PC-3 (cell line): Measurements from ENCODE around the gene C1orf21. TPM values are rescaled to one million over a fixed set of nuclear protein-coding genes. Genes with fewer than 3 reads are reported as not detected.

Source experiments
- ATAC-seq: fragments of 200-7000 bp; cut with Tn5 transposase; 2 replicates; pipeline ENCODE4 v1.9.1; 2020; ENCODE audit warnings: mild to moderate bottlenecking, moderate library complexity
- BruUV-seq: library from RNA; stranded (reverse); fragments of 400-500 nt; replicated peaks from 2 replicates; lab custom pipeline; 2021; lab: Mats Ljungman, UMichigan
- CTCF ChIA-PET: fragments of 300-600 bp; sonication (Branson Sonifier 250); formaldehyde crosslinking; loops from one replicate; lab custom pipeline; 2022; ENCODE audit warnings: antibody characterized with exemption; lab: Charles Lee
- POLR2A ChIA-PET: fragments of 300-600 bp; sonication (Branson Sonifier 250); formaldehyde crosslinking; loops from one replicate; lab custom pipeline; 2022; ENCODE audit warnings: antibody characterized with exemption; ENCODE audit not compliant: unreplicated experiment; lab: Charles Lee
- DNase-seq: peaks from one replicate; pipeline ENCODE4 v3.0.0-alpha.2; 2015
- H2AFZ ChIP-seq: fragments of 300-600 bp; sonication (generic); 2 replicates; pipeline ENCODE4 v1.6.0; 2016; ENCODE audit warnings: antibody characterized with exemption, low read length
- H3F3A ChIP-seq: fragments of 300-600 bp; sonication (generic); one replicate; pipeline ENCODE4 v1.6.0; 2017; ENCODE audit warnings: antibody characterized with exemption, low read length, control low read depth, mild to moderate bottlenecking; ENCODE audit not compliant: unreplicated experiment
- H3K27ac ChIP-seq: fragments of 300-600 bp; sonication (generic); 2 replicates; pipeline ENCODE4 v1.5.1; 2016; ENCODE audit warnings: mild to moderate bottlenecking, low read length
- H3K27me3 ChIP-seq: fragments of 300-600 bp; sonication (generic); 2 replicates; pipeline ENCODE4 v1.6.1; 2016; ENCODE audit warnings: low read length, mixed read lengths
- H3K36me3 ChIP-seq: fragments of 300-600 bp; sonication (generic); 2 replicates; pipeline ENCODE4 v1.6.1; 2016; ENCODE audit warnings: low read depth, mixed run types, low read length, mixed read lengths
- H3K4me1 ChIP-seq: fragments of 300-600 bp; sonication (generic); 2 replicates; pipeline ENCODE4 v1.5.1; 2016; ENCODE audit warnings: low read length; ENCODE audit not compliant: insufficient read depth
- H3K4me2 ChIP-seq: fragments of 300-600 bp; sonication (generic); 2 replicates; pipeline ENCODE4 v1.6.0; 2016; ENCODE audit warnings: low read length
- H3K4me3 ChIP-seq: fragments of 300-600 bp; sonication (generic); 2 replicates; pipeline ENCODE4 v1.5.1; 2016; ENCODE audit warnings: mild to moderate bottlenecking, low read length, mixed read lengths
- H3K79me2 ChIP-seq: fragments of 300-600 bp; sonication (generic); 2 replicates; pipeline ENCODE4 v1.6.1; 2017; ENCODE audit warnings: low read length, mixed read lengths
- H3K9ac ChIP-seq: fragments of 300-600 bp; sonication (generic); 2 replicates; pipeline ENCODE4 v1.6.0; 2016; ENCODE audit warnings: mild to moderate bottlenecking, low read length
- H3K9me2 ChIP-seq: fragments of 300-600 bp; sonication (generic); replicated peaks from 2 replicates; pipeline ENCODE4 v1.6.1; 2016; ENCODE audit warnings: mixed run types, low read length, mixed read lengths
- H3K9me3 ChIP-seq: fragments of 300-600 bp; sonication (generic); 2 replicates; pipeline ENCODE4 v1.6.1; 2016; ENCODE audit warnings: low read length, mixed read lengths
- H4K20me1 ChIP-seq: fragments of 300-600 bp; sonication (generic); 2 replicates; pipeline ENCODE4 v1.6.1; 2016; ENCODE audit warnings: low read length, mixed read lengths
- EZH2 ChIP-seq: fragments of 300-600 bp; sonication (generic); IDR thresholded peaks from one replicate; pipeline ENCODE4 v1.6.1; 2017; ENCODE audit warnings: antibody characterized with exemption, mild to moderate bottlenecking, low read length; ENCODE audit not compliant: unreplicated experiment
- EZH2phosphoT487 ChIP-seq: fragments of 300-600 bp; sonication (generic); IDR thresholded peaks from 2 replicates; pipeline ENCODE4 v1.6.1; 2018; ENCODE audit warnings: mild to moderate bottlenecking, antibody characterized with exemption, low read length, borderline replicate concordance
- intact Hi-C: fragments of 100-400 bp; cut with micrococcal nuclease; formaldehyde crosslinking; loops from 2 replicates; pipeline ENCODE4 v1.9.0; 2023
- total RNA-seq: library from RNA; depleted of rRNA; stranded (reverse); fragments of >200 nt; gene quantifications from 2 replicates; pipeline ENCODE4 v1.2.3, GENCODE V29; 2014
- TF ChIP-seq, protein P1 (sequence below): fragments of 300-600 bp; sonication (generic); conservative IDR thresholded peaks from 2 replicates; pipeline ENCODE4 v1.5.1; 2017; ENCODE audit warnings: antibody characterized with exemption, low read depth, mild to moderate bottlenecking, low read length

The C1orf21 gene
- total RNA-seq, 1 experiment from 2014 or later, result 1.3 TPM

DNA sequence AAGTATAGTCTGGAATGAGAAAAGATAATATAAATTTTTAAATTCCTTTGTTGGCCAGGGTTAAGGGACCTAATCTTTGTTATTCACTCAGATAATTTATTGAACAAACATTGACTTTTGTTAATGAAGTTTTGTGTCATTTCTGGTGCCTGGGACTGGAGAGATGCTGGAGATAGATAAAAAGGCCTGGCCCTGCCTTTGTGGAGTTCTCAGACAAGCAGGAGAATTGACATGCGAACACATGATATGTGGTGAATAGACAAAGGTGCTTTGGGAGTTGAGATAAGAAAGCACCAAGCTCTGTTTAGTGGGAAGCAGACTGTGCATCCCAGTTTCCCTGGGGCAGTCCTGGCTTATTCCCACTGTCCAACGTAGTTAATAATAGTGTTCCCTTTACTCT, 8.5 kb downstream of the C1orf21 start:
- BruUV-seq, result no TSS peak
- intact Hi-C loops, result no loop called here

DNA sequence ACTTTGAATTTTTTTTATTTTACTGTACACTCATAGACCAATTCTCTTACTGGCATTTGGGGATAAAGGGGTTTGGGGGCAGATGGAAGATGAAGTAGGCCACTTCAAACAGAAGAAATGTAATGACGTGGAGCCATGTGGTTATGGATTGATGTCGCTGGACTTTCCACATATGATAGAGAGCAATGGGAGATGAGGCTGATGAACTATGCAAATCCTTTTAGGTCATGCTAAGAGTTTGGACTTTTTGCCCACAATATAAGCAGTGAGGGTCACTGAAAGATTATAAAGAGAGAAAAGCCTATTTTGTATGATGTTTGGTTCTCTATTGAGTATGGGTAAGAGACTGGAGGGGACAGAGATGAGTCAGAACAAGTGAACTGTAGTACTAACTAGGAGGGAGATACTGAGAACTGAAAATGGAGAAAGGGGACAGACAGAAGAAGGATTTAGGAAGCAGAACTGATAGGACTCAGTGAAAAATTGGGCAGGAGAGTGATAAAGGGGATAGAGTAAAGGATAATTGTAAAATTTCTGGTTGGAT, 9.2 kb downstream of the C1orf21 start:
- Histone ChIP-seq H3K9ac (no peak overlapping the region), H3K4me1 (no peaks in the 10 kb centered on the region), H4K20me1 (no peaks in the 10 kb centered on the region), H3K9me3 (no peaks in the 10 kb centered on the region), H3K9me2 (no peaks in the 10 kb centered on the region), H3K27ac (no peak overlapping the region), H3K79me2 (no peaks in the 10 kb centered on the region), H3K27me3 (no peaks in the 10 kb centered on the region), H3F3A (no peaks in the 10 kb centered on the region), H3K36me3 (no peaks in the 10 kb centered on the region), H2AFZ (no peak overlapping the region), H3K4me2 (no peak overlapping the region), H3K4me3 (no peak overlapping the region)
- intact Hi-C loops, result no loop called here
- ChIA-PET CTCF (no interaction called here), POLR2A (no interaction called here)
- TF ChIP-seq EZH2 (no peak), EZH2phosphoT487 (no peak)
- TF ChIP-seq, protein P1, sequence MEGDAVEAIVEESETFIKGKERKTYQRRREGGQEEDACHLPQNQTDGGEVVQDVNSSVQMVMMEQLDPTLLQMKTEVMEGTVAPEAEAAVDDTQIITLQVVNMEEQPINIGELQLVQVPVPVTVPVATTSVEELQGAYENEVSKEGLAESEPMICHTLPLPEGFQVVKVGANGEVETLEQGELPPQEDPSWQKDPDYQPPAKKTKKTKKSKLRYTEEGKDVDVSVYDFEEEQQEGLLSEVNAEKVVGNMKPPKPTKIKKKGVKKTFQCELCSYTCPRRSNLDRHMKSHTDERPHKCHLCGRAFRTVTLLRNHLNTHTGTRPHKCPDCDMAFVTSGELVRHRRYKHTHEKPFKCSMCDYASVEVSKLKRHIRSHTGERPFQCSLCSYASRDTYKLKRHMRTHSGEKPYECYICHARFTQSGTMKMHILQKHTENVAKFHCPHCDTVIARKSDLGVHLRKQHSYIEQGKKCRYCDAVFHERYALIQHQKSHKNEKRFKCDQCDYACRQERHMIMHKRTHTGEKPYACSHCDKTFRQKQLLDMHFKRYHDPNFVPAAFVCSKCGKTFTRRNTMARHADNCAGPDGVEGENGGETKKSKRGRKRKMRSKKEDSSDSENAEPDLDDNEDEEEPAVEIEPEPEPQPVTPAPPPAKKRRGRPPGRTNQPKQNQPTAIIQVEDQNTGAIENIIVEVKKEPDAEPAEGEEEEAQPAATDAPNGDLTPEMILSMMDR, result no peak
- no TSS peak for BruUV-seq
- ATAC-seq (no peak), DNase-seq (no peak)

More for the DNA sequence above, 8.5 kb downstream of the C1orf21 start:
- ATAC-seq, result no peak
- no peaks in the 10 kb centered on the region for H3K4me1 ChIP-seq
- ChIA-PET CTCF (no interaction called here), POLR2A (no interaction called here)
- no peak overlapping the region for H3K4me3 ChIP-seq
- TF ChIP-seq EZH2phosphoT487 (no peak), EZH2 (no peak)
- TF ChIP-seq, protein P1, result no peak
- no peak overlapping the region for H3K27ac ChIP-seq
- H3K79me2 ChIP-seq, result 0 out of 2 replicates have a peak, but pooled peaks cover under 1% of the 10 kb centered on the region
- H2AFZ ChIP-seq, result no peak overlapping the region
- H3F3A ChIP-seq, result no peaks in the 10 kb centered on the region
- H3K27me3 ChIP-seq, result no peaks in the 10 kb centered on the region
- H3K9ac ChIP-seq, result no peak overlapping the region
- H4K20me1 ChIP-seq, result no peaks in the 10 kb centered on the region
- H3K9me2 ChIP-seq, result no peaks in the 10 kb centered on the region
- H3K4me2 ChIP-seq, result no peak overlapping the region
- H3K9me3 ChIP-seq, result no peaks in the 10 kb centered on the region
- no peak for DNase-seq
- H3K36me3 ChIP-seq, result no peaks in the 10 kb centered on the region

DNA sequence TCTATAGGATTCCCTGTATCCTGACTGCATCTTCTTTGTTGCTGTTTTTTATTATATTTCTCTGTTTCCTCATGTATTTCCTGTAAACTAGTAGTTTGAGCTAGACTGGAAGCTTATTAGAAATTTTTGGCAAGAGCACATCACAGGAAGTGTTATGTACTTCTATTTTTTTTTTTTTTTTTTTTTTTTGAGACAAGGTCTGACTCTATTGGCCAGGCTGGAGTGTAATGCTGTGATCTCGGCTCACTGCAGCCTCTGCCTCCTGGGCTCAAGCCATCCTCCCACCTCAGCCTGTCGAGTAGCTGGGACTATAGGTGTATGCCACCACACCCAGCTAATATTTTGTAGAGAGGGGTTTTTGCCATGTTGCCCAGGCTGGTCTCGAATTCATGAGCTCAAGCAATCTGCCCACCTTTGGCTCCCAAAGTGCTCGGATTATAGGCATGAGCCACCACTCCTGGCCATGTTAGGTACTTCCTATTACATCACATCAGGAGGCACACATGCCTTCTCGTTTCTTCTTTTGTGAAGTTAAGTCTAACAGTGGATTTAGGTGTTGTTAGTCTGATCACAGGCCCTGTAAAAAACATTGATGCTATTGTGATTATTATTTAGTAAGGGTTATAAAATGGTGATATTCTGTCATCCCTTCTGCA, 12.5 kb downstream of the C1orf21 start:
- H3K9me2 ChIP-seq, result no peaks in the 10 kb centered on the region
- no peak overlapping the region for H3K27ac ChIP-seq
- TF ChIP-seq EZH2, result no peak
- no peaks in the 10 kb centered on the region for H3K27me3 ChIP-seq
- ATAC-seq (no peak), DNase-seq (no peak)
- H3K36me3 ChIP-seq, result no peaks in the 10 kb centered on the region
- no peaks in the 10 kb centered on the region for H3K9me3 ChIP-seq
- H3K4me2 ChIP-seq, result no peak overlapping the region
- H3K4me1 ChIP-seq, result no peaks in the 10 kb centered on the region
- ChIA-PET POLR2A (no interaction called here), CTCF (no interaction called here)
- no peak overlapping the region for H3K9ac ChIP-seq
- H3K4me3 ChIP-seq, result no peak overlapping the region
- H3K79me2 ChIP-seq, result no peaks in the 10 kb centered on the region
- H3F3A ChIP-seq, result no peaks in the 10 kb centered on the region
- no TSS peak for BruUV-seq
- no peak overlapping the region for H2AFZ ChIP-seq
- H4K20me1 ChIP-seq, result no peaks in the 10 kb centered on the region
- intact Hi-C loops, result no loop called here
